ENCODE measurements around the gene GLS2. TPM values are rescaled to one million over a fixed set of nuclear protein-coding genes. Genes with fewer than 3 reads are reported as not detected.

The GLS2 gene
- total RNA-seq, 1 donor from 2014 or later = not detected

GRCh38 chr12:56431850-56432249 lies 56.1 kb downstream of the GLS2 start:
- no peaks in the 10 kb centered on the region for H3K27me3 Mint-ChIP-seq (ENCODE audit: unreplicated experiment)
- H3K27ac Mint-ChIP-seq (ENCODE audit: unreplicated experiment) = no peak overlapping the region
- H3K9me3 Mint-ChIP-seq (ENCODE audit: unreplicated experiment) = no peaks in the 10 kb centered on the region
- no peak for TF ChIP-seq CTCF (IDR thresholded peaks at IDR 0.05)
- DNase-seq (ENCODE audit: extremely low spot score, unreplicated experiment) = no peak
- H3K4me1 Mint-ChIP-seq (ENCODE audit: unreplicated experiment) = no peaks in the 10 kb centered on the region
- no peak overlapping the region for H3K4me3 Mint-ChIP-seq (ENCODE audit: unreplicated experiment)
- H3K36me3 Mint-ChIP-seq (ENCODE audit: unreplicated experiment) = peaks cover 16% of the 10 kb centered on the region

DNA sequence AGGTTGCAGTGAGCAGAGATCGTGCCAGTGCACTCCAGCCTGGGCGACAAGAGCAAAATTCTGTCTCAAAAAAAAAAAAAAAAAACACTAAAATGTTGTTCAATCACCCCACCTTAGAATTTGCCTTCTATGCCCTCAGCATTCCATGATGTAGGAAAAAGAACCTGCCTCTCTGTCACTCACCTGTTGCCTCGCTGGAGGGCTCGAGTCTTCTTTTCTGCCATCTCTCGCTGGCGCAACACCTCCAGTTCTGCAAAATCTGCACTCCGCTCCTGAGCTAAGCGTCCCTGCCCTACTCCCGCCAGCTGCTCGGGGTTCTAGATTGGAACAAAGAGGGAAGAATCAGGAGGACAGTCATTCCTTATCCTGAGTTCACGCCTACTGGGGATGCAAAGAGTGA lies 56.7 kb downstream of the GLS2 start:
- peaks cover 16% of the 10 kb centered on the region for H3K36me3 Mint-ChIP-seq (ENCODE audit: unreplicated experiment)
- H3K4me3 Mint-ChIP-seq (ENCODE audit: unreplicated experiment) = no peak overlapping the region
- no peak for DNase-seq (ENCODE audit: extremely low spot score, unreplicated experiment)
- no peaks in the 10 kb centered on the region for H3K4me1 Mint-ChIP-seq (ENCODE audit: unreplicated experiment)
- H3K9me3 Mint-ChIP-seq (ENCODE audit: unreplicated experiment) = no peaks in the 10 kb centered on the region
- H3K27ac Mint-ChIP-seq (ENCODE audit: unreplicated experiment) = no peak overlapping the region
- H3K27me3 Mint-ChIP-seq (ENCODE audit: unreplicated experiment) = no peaks in the 10 kb centered on the region
- no peak for TF ChIP-seq CTCF (IDR thresholded peaks at IDR 0.05)

GRCh38 chr12:56425940-56426438 lies 62.0 kb downstream of the GLS2 start:
- Mint-ChIP-seq H3K27ac (ENCODE audit: unreplicated experiment) (no peak overlapping the region), H3K36me3 (ENCODE audit: unreplicated experiment) (peaks cover 26% of the 10 kb centered on the region), H3K4me1 (ENCODE audit: unreplicated experiment) (no peaks in the 10 kb centered on the region), H3K27me3 (ENCODE audit: unreplicated experiment) (no peaks in the 10 kb centered on the region), H3K4me3 (ENCODE audit: unreplicated experiment) (no peak overlapping the region), H3K9me3 (ENCODE audit: unreplicated experiment) (no peaks in the 10 kb centered on the region)
- no peak for TF ChIP-seq CTCF (IDR thresholded peaks at IDR 0.05)
- DNase-seq (ENCODE audit: extremely low spot score, unreplicated experiment) = no peak

DNA sequence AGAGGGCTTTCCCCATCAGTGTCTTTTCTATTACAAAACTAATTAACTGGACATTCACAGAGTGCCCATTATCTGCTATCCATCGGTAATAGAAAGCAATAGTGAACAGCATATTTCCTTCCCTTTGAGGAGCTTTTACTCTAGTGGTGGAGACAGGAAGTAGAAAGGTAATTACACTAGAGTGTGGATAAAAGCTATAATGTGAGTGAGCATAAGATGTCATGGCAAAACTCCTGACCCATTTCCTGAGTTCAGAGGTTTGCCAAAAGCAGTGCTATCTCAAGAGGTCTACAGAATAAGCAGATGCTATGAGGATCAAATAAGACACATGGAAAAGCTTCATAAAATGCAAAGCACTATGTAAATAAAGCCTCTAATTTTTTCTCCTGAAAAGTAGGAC lies 62.8 kb downstream of the GLS2 start:
- H3K27me3 Mint-ChIP-seq (ENCODE audit: unreplicated experiment) = no peaks in the 10 kb centered on the region
- DNase-seq (ENCODE audit: extremely low spot score, unreplicated experiment) = no peak
- TF ChIP-seq CTCF (IDR thresholded peaks at IDR 0.05) = no peak
- no peaks in the 10 kb centered on the region for H3K4me1 Mint-ChIP-seq (ENCODE audit: unreplicated experiment)
- H3K9me3 Mint-ChIP-seq (ENCODE audit: unreplicated experiment) = no peaks in the 10 kb centered on the region
- peaks cover 29% of the 10 kb centered on the region for H3K36me3 Mint-ChIP-seq (ENCODE audit: unreplicated experiment)
- no peak overlapping the region for H3K27ac Mint-ChIP-seq (ENCODE audit: unreplicated experiment)
- H3K4me3 Mint-ChIP-seq (ENCODE audit: unreplicated experiment) = no peak overlapping the region

Other genes with a start within 250 kb of the GLS2 start
- gene ANKRD52, start 229.8 kb downstream of the GLS2 start, total RNA-seq = 67.7 and 75.4 TPM in 2 replicates
- 12.8 and 14.4 TPM in 2 replicates for gene COQ10A, start 221.2 kb downstream of the GLS2 start, total RNA-seq
- gene CS, start 187.8 kb downstream of the GLS2 start, total RNA-seq = 199 and 206 TPM in 2 replicates
- gene CNPY2, start 172.2 kb downstream of the GLS2 start, total RNA-seq = 154 and 177 TPM in 2 replicates
- 52.7 and 56.6 TPM in 2 replicates for gene PAN2, start 154.2 kb downstream of the GLS2 start, total RNA-seq
- not detected in 2 replicates for gene IL23A, start 149.3 kb downstream of the GLS2 start, total RNA-seq
- gene STAT2, start 128.1 kb downstream of the GLS2 start, total RNA-seq = 327 and 334 TPM in 2 replicates
- not detected in 2 replicates for gene APOF, start 125.3 kb downstream of the GLS2 start, total RNA-seq
- 15.9 and 16.2 TPM in 2 replicates for gene TIMELESS, start 38.7 kb downstream of the GLS2 start, total RNA-seq
- gene MIP, start 33.5 kb downstream of the GLS2 start, total RNA-seq = not detected in 2 replicates
- gene SPRYD4, start 19.6 kb downstream of the GLS2 start, total RNA-seq = 2.7 and 3.1 TPM in 2 replicates
- 65.6 and 80.0 TPM in 2 replicates for gene RBMS2, start 33.7 kb upstream of the GLS2 start, total RNA-seq
- gene BAZ2A, start 142.2 kb upstream of the GLS2 start, total RNA-seq = 83.1 and 91.6 TPM in 2 replicates
- gene ATP5F1B, start 157.8 kb upstream of the GLS2 start, total RNA-seq = 423 TPM in 2 replicates
- 136 and 140 TPM in 2 replicates for gene PTGES3, start 200.1 kb upstream of the GLS2 start, total RNA-seq
- 767 and 791 TPM in 2 replicates for gene NACA, start 237.1 kb upstream of the GLS2 start, total RNA-seq

All from osteocyte (in vitro differentiated cells).